Activated CD4-positive, alpha-beta T cell treated with anti-CD3 and anti-CD28 coated beads for 24 hours (primary cell): Measurements from ENCODE around the gene POU2F3.
A peak's percentile ranks its signal among the peaks of the same experiment; 100 is the strongest.

ENCODE experiments used
- DNase-seq, 2 donors: peaks; one replicate each; pipeline ENCODE4 v3.0.0-alpha.2; 2020; ENCODE audit warnings: low read depth in 2 of 2

POU2F3 gene

GRCh38 chr11:120285256-120285655 is 45.3 kb downstream of the POU2F3 start:
- DNase-seq: no peak

GRCh38 chr11:120288021-120288420 is 48.1 kb downstream of the POU2F3 start:
- DNase-seq: no peak

GRCh38 chr11:120289426-120289825 is 49.5 kb downstream of the POU2F3 start:
- DNase-seq: no peak

GRCh38 chr11:120290956-120291355 is 51.0 kb downstream of the POU2F3 start:
- DNase-seq: no peak

GRCh38 chr11:120293038-120293800 is 53.3 kb downstream of the POU2F3 start:
- DNase-seq: no peak

- DNase-seq: no peak
These were observed 54.2 kb downstream of the POU2F3 start for GRCh38 chr11:120294096-120294495.

- DNase-seq: no peak
These were observed 55.2 kb downstream of the POU2F3 start for GRCh38 chr11:120295099-120295498.

- DNase-seq: no peak
These were observed 56.6 kb downstream of the POU2F3 start for GRCh38 chr11:120296554-120296953.

GRCh38 chr11:120298461-120298860 is 58.5 kb downstream of the POU2F3 start:
- no peak for DNase-seq

GRCh38 chr11:120302001-120302805 is 62.3 kb downstream of the POU2F3 start:
- DNase-seq: no peak

- DNase-seq: peak; percentile 30 to 60
These were observed 63.2 kb downstream of the POU2F3 start for GRCh38 chr11:120303004-120303637.

GRCh38 chr11:120304526-120304925 is 64.6 kb downstream of the POU2F3 start:
- no peak for DNase-seq

- no peak for DNase-seq
These were observed 65.3 kb downstream of the POU2F3 start for GRCh38 chr11:120305286-120305685.

GRCh38 chr11:120306519-120307242 is 66.7 kb downstream of the POU2F3 start:
- DNase-seq: no peak

- DNase-seq: no peak
These were observed 67.5 kb downstream of the POU2F3 start for GRCh38 chr11:120307476-120307875.

GRCh38 chr11:120308081-120308480 is 68.1 kb downstream of the POU2F3 start:
- DNase-seq: no peak

- DNase-seq: no peak
These were observed 70.9 kb downstream of the POU2F3 start for GRCh38 chr11:120310870-120311269.

GRCh38 chr11:120314861-120315260 is 74.9 kb downstream of the POU2F3 start:
- no peak for DNase-seq

- no peak for DNase-seq
These were observed 77.1 kb downstream of the POU2F3 start for GRCh38 chr11:120316880-120317688.

- DNase-seq: no peak
These were observed 77.9 kb downstream of the POU2F3 start for GRCh38 chr11:120317689-120318480.
